DND-41 (cell line): ENCODE data around the gene MXD4.

Experiments
- ATAC-seq: fragments of 200-7000 bp; cut with Tn5 transposase; 3 replicates; pipeline ENCODE4 v1.9.1; 2021; ENCODE audit warnings: low read depth; ENCODE audit not compliant: insufficient read depth
- DNase-seq: peaks from one replicate; pipeline ENCODE4 v3.0.0-alpha.2; 2020
- H2AFZ ChIP-seq: 2 replicates; pipeline ENCODE4 v1.6.0; 2012; ENCODE audit warnings: low read depth, low read length
- H3K27ac ChIP-seq: 2 replicates; pipeline ENCODE4 v1.5.1; 2012; ENCODE audit warnings: low read length, inconsistent platforms
- H3K27me3 ChIP-seq: fragments of 200-600 bp; sonication (generic); 2 replicates; pipeline ENCODE4 v1.6.0; 2012; ENCODE audit warnings: low read length, mild to moderate bottlenecking, inconsistent platforms; ENCODE audit not compliant: insufficient read depth, poor library complexity
- H3K36me3 ChIP-seq: 2 replicates; pipeline ENCODE4 v1.5.1; 2012; ENCODE audit warnings: low read length, inconsistent platforms; ENCODE audit not compliant: insufficient read depth
- H3K4me1 ChIP-seq: 2 replicates; pipeline ENCODE4 v1.5.1; 2012; ENCODE audit warnings: mild to moderate bottlenecking, low read length; ENCODE audit not compliant: insufficient read depth
- H3K4me2 ChIP-seq: 2 replicates; pipeline ENCODE4 v1.6.0; 2012; ENCODE audit warnings: mild to moderate bottlenecking, moderate library complexity, low read length, inconsistent platforms; ENCODE audit not compliant: insufficient read depth
- H3K4me3 ChIP-seq, 2 experiments: fragments of 200-600 bp in 1 of 2; shearing (Covaris generic) in 1 of 2; 2 replicates each; pipeline ENCODE4 v1.5.1; 2012 to 2016; ENCODE audit warnings: inconsistent platforms in 2 of 2, low read length in 2 of 2, mild to moderate bottlenecking in 2 of 2, low read depth in 1 of 2, moderate library complexity in 1 of 2
- H3K79me2 ChIP-seq: 2 replicates; pipeline ENCODE4 v1.6.0; 2012; ENCODE audit warnings: low read length, inconsistent platforms; ENCODE audit not compliant: insufficient read depth
- H3K9ac ChIP-seq: 2 replicates; pipeline ENCODE4 v1.6.0; 2012; ENCODE audit warnings: low read depth, mild to moderate bottlenecking, inconsistent platforms, low read length, moderate library complexity
- H3K9me3 ChIP-seq: 2 replicates; pipeline ENCODE4 v1.5.1; 2012; ENCODE audit warnings: low read length, moderate library complexity, mild to moderate bottlenecking, inconsistent platforms; ENCODE audit not compliant: insufficient read depth, severe bottlenecking
- H4K20me1 ChIP-seq: 2 replicates; pipeline ENCODE4 v1.6.0; 2012; ENCODE audit warnings: low read length; ENCODE audit not compliant: insufficient read depth
- EZH2 ChIP-seq: IDR thresholded peaks from 3 replicates; pipeline ENCODE4 v1.6.1; 2012; ENCODE audit warnings: borderline replicate concordance, low read depth, mild to moderate bottlenecking, moderate library complexity, low read length, inconsistent platforms; ENCODE audit not compliant: severe bottlenecking
- TF ChIP-seq, protein P1 (sequence below): IDR thresholded peaks from 2 replicates; pipeline ENCODE4 v1.5.1; 2012; ENCODE audit warnings: borderline replicate concordance, low read length, moderate library complexity, mild to moderate bottlenecking; ENCODE audit not compliant: poor library complexity, severe bottlenecking; ENCODE audit errors: extremely low read depth

Gene MXD4

GRCh38 chr4:2265113-2266110 is 3.5 kb upstream of the MXD4 start:
- Histone ChIP-seq H3K4me2 (no peak overlapping the region), H3K27ac (no peak overlapping the region), H4K20me1 (peaks cover 5% of the 10 kb centered on the region; the same call in 1 of the 2 replicates), H3K4me1 (peaks cover 24% of the 10 kb centered on the region), H2AFZ (no peak overlapping the region), H3K9ac (no peak overlapping the region), H3K9me3 (no peaks in the 10 kb centered on the region), H3K4me3 (no peak overlapping the region), H3K36me3 (peaks cover 1% of the 10 kb centered on the region; the same call in 1 of the 2 replicates), H3K79me2 (peaks cover 11% of the 10 kb centered on the region), H3K27me3 (no peaks in the 10 kb centered on the region)
- ATAC-seq (no peak), DNase-seq (no peak)
- TF ChIP-seq EZH2, result no peak
- TF ChIP-seq, protein P1, sequence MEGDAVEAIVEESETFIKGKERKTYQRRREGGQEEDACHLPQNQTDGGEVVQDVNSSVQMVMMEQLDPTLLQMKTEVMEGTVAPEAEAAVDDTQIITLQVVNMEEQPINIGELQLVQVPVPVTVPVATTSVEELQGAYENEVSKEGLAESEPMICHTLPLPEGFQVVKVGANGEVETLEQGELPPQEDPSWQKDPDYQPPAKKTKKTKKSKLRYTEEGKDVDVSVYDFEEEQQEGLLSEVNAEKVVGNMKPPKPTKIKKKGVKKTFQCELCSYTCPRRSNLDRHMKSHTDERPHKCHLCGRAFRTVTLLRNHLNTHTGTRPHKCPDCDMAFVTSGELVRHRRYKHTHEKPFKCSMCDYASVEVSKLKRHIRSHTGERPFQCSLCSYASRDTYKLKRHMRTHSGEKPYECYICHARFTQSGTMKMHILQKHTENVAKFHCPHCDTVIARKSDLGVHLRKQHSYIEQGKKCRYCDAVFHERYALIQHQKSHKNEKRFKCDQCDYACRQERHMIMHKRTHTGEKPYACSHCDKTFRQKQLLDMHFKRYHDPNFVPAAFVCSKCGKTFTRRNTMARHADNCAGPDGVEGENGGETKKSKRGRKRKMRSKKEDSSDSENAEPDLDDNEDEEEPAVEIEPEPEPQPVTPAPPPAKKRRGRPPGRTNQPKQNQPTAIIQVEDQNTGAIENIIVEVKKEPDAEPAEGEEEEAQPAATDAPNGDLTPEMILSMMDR, result no peak

- Histone ChIP-seq H3K4me1 (peaks cover 32% of the 10 kb centered on the region), H3K4me3 (no peak overlapping the region), H3K79me2 (peaks cover 19% of the 10 kb centered on the region), H3K27ac (no peak overlapping the region), H3K4me2 (no peak overlapping the region), H3K9me3 (no peaks in the 10 kb centered on the region), H2AFZ (no peak overlapping the region), H3K36me3 (peaks cover 9% of the 10 kb centered on the region), H3K27me3 (no peaks in the 10 kb centered on the region), H3K9ac (no peak overlapping the region), H4K20me1 (peaks cover 14% of the 10 kb centered on the region)
- no peak for TF ChIP-seq EZH2
- TF ChIP-seq, protein P1, result no peak
- DNase-seq (no peak), ATAC-seq (no peak)
Observed at GRCh38 chr4:2264481-2265041, 2.7 kb upstream of the MXD4 start.

GRCh38 chr4:2263926-2264321 is 2.0 kb upstream of the MXD4 start:
- peaks cover 25% of the 10 kb centered on the region for H3K79me2 ChIP-seq
- H3K9me3 ChIP-seq, result no peaks in the 10 kb centered on the region
- DNase-seq (no peak), ATAC-seq (no peak)
- peak overlapping the region; percentile 0; the same call in 1 of the 2 replicates for H3K27ac ChIP-seq
- peaks cover 15% of the 10 kb centered on the region for H3K36me3 ChIP-seq
- no peak overlapping the region for H3K4me2 ChIP-seq
- no peak overlapping the region for H3K4me3 ChIP-seq
- TF ChIP-seq, protein P1, result no peak
- no peak for TF ChIP-seq EZH2
- peaks cover 20% of the 10 kb centered on the region for H4K20me1 ChIP-seq
- H2AFZ ChIP-seq, result no peak overlapping the region
- H3K27me3 ChIP-seq, result no peaks in the 10 kb centered on the region
- peaks cover 37% of the 10 kb centered on the region for H3K4me1 ChIP-seq
- no peak overlapping the region for H3K9ac ChIP-seq
